Endometrial microvascular endothelial cells (primary cell): ENCODE data around the gene TICAM2. TPM values are rescaled to one million over a fixed set of nuclear protein-coding genes. Genes with fewer than 3 reads are reported as not detected.

Experiments
- in situ Hi-C: cut with HindIII; loops from 2 replicates; pipeline ENCODE4 v1.10.0; 2017; ENCODE audit warnings: low sequenced_read_pairs, low pct_unique_long_range_greater_than_20kb; ENCODE audit errors: inconsistent ontology term
- total RNA-seq: library from RNA; depleted of rRNA; stranded (reverse); fragments of >200 nt; gene quantifications from one replicate; pipeline ENCODE4 v1.2.3, GENCODE V29; 2015; ENCODE audit errors: inconsistent ontology term

TICAM2 gene
- total RNA-seq, 1 donor from 2014 or later = 2.0 TPM

DNA sequence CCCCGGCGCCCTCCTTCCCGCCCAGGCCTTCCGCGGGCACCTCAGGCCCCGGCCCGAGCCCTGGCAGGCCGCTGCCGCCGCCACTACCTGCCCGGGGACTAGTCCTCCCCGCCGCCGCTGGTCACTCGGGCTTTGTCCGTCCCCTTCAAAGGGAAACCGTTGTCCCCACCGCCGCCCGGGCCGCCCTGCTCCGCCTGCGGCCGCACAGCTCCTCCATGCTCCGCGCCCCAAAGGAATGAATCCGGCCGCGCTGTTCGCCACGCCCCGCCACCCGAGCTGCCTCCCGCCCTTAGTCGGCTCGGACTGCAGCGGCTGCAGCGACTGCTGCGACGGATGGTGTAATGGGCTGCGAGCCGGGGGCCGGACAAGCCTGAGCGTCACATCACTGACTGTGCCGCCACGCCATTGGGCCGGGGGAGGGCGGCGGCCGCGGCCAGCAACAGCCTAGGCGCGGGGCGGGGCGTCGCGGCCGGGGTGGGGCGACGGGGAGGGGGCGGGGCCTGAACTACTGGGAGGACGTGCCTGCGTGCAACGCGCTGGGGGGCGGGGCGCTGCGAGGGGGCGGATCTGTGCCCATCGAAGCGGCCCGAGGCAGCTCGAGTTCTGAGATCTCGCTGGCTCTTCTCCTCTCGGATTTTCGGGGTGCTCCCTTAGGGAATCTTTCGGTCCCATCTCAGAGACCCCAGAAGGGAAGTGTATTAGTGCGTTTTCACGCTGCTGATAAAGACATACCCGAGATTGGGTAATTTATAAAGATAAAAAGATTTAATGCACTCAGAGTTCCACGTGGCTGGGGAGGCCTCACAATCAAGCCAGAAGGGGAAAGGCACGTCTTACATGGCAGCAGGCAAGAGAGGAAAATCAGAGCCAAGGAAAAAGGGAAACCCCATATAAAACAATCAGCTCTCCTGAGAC lies 57.6 kb downstream of the TICAM2 start, which contains the start of gene FEM1C:
Gene FEM1C, minus strand, starts transcription at position 340 of the 915 bp plus-strand sequence. CDS start 1,282 bp downstream, outside the sequence.
- in situ Hi-C loops = loop anchor here (5.0 to 25.0 kb wide), 2 partner anchors 127 to 232 kb away; no protein-coding TSS in a partner anchor

GRCh38 chr5:115544043-115544435 lies 58.2 kb downstream of the TICAM2 start:
- in situ Hi-C loops = loop anchor here (5.0 to 25.0 kb wide), 2 partner anchors 127 to 232 kb away; no protein-coding TSS in a partner anchor

DNA sequence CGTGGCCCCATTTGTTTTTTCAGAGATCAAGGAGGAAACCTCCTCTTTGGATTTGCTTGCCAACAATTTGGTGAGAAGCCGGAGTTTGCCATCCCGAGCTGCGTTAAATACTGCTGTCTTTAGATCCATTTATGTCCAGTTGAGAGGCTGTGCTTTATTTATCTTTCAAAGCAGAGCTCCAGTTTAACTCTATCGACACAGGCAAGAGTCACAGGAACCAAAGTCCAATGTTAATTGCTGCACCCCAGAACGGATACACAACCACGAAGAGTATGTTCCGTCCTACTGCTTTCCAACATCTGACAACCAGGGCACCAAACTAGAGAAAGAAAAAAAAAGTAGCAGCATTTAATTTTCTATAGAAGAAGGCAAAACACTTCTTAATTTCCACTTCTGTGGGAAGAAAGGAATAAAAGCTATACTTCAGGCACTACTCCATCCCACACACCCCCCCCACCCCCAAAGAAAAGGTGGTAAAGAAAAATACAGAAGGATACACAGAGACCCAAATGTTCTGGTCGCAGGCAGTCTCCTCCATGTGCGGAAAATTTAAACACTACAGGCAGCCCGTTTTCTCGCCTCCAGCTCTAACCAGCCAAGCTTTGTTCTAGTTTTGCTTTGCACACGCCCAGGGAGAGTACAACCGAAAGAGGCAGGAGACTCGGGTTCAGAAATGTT lies 58.8 kb downstream of the TICAM2 start:
- in situ Hi-C loops = loop anchor here (5.0 to 25.0 kb wide), 2 partner anchors 126 to 231 kb away; no protein-coding TSS in a partner anchor

- in situ Hi-C loops = loop anchor here (5.0 to 25.0 kb wide), 2 partner anchors 126 to 231 kb away; no protein-coding TSS in a partner anchor
These were observed 59.5 kb downstream of the TICAM2 start for GRCh38 chr5:115542651-115543364.

DNA sequence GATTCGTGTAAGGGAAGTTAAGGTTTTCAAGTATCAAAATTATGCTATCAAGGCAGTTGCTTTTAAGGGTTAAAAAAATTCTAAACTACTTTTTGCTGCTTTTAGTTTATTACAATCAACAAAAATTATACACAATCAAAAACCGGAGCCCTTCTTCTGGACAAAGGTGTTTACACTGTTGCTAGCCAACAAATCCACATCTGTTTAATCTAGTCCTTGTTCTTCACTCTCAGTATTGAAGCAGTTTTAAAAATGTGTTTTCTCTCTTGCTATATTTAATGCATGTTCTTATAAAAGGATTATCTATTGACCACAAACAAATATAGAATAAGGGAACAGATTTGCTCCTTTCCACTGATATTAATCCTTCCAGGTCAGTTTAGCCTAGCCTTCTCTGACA lies 60.2 kb downstream of the TICAM2 start:
- in situ Hi-C loops = loop anchor here (5.0 to 25.0 kb wide), 2 partner anchors 125 to 230 kb away; no protein-coding TSS in a partner anchor

GRCh38 chr5:115541611-115542010 lies 60.7 kb downstream of the TICAM2 start:
- in situ Hi-C loops = loop anchor here (5.0 to 25.0 kb wide), 2 partner anchors 124 to 229 kb away; no protein-coding TSS in a partner anchor

- in situ Hi-C loops = loop anchor here (25.0 kb wide), 1 partner anchor 223 kb away; no protein-coding TSS in a partner anchor
These were observed 66.7 kb downstream of the TICAM2 start for GRCh38 chr5:115535479-115536035.

DNA sequence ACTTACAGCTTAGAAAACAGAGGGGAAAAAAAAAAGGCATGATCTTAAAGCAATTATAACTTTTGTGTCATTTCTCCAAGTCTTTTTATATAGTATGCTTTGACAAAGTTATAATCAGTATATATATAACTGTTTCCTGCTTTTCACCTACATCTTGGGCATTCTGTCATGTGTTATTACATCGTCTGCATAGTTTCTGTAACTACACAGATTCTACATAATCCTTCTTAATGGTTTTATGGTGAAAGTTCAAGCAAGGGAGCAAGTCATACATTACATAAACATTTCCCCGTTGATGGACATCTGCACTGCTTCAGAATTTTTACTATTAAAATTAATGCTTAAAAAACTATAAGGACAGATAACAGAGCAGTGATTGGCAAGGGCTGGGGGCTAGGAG lies 69.8 kb downstream of the TICAM2 start:
- in situ Hi-C loops = loop anchor here (25.0 kb wide), 1 partner anchor 220 kb away; no protein-coding TSS in a partner anchor

DNA sequence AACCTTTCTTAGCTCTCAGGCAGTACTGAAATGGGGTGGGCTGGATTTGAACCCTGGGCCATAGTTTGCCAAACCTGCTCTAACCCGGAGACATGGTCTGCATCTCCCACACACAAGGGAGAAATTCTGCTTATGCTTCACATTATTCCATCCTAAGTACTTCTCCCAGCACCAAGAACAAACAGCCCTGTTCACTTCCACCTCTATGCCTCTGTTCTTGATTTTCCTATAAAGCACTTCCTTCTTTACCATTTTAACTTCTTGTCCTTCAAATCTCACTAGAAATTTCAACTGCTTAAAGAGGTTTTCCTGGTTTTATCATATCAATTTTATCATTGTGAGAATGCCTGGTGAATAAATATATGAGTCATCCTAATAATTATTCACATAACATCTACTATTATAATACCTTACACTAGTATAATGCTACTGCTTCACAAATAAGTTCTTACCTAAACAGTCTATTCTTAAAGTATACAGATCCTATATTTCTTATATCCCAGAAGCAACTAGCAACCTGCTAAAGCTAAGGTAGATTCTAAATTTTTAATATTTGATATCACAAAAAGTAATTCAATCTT lies 70.4 kb downstream of the TICAM2 start:
- in situ Hi-C loops = loop anchor here (25.0 kb wide), 1 partner anchor 220 kb away; no protein-coding TSS in a partner anchor

GRCh38 chr5:115531380-115531779 lies 70.9 kb downstream of the TICAM2 start:
- in situ Hi-C loops = loop anchor here (25.0 kb wide), 1 partner anchor 219 kb away; no protein-coding TSS in a partner anchor

- in situ Hi-C loops = loop anchor here (25.0 kb wide), 1 partner anchor 218 kb away; no protein-coding TSS in a partner anchor
These were observed 71.9 kb downstream of the TICAM2 start for GRCh38 chr5:115530426-115530825.

Other genes with a start within 250 kb of the TICAM2 start
- 13.1 TPM for gene FEM1C, start 57.7 kb downstream of the TICAM2 start, total RNA-seq
- 97.7 TPM for gene TMED7, start 23.6 kb upstream of the TICAM2 start, total RNA-seq
- gene CDO1, start 214.2 kb upstream of the TICAM2 start, total RNA-seq = not detected
- 28.9 TPM for gene ATG12, start 239.1 kb upstream of the TICAM2 start, total RNA-seq
- gene AP3S1, start 239.5 kb upstream of the TICAM2 start, total RNA-seq = 47.9 TPM